Mesodermal cell (in vitro differentiated cells): ENCODE measurements around the gene ATP1A4.

Experiments used
- H3K27ac ChIP-seq: 2 replicates; pipeline ENCODE4 v1.7.0; 2013; ENCODE audit warnings: mild to moderate bottlenecking, low read depth, low read length, moderate library complexity; ENCODE audit not compliant: severe bottlenecking
- H3K36me3 ChIP-seq: 2 replicates; pipeline ENCODE4 v1.7.1; 2013; ENCODE audit warnings: mild to moderate bottlenecking, low read length, moderate library complexity; ENCODE audit not compliant: control insufficient read depth, insufficient read depth
- H3K4me1 ChIP-seq: one replicate; pipeline ENCODE4 v1.7.1; 2013; ENCODE audit warnings: mild to moderate bottlenecking, low read length; ENCODE audit not compliant: insufficient read depth, control insufficient read depth, poor library complexity, severe bottlenecking
- H3K4me3 ChIP-seq: 2 replicates; pipeline ENCODE4 v1.7.0; 2013; ENCODE audit warnings: low read length, control low read depth, mild to moderate bottlenecking; ENCODE audit not compliant: insufficient read depth, poor library complexity, severe bottlenecking; ENCODE audit errors: extremely low read depth
- H3K9me3 ChIP-seq: 2 replicates; pipeline ENCODE4 v1.7.1; 2013; ENCODE audit warnings: mild to moderate bottlenecking, low read length, moderate library complexity; ENCODE audit not compliant: control insufficient read depth
- whole genome bisulfite sequencing, 2 experiments: methylation state at CpG; one replicate each; pipeline ENCODE4 v1.1.5; 2013; ENCODE audit warnings: missing lambda C conversion rate in 2 of 2; ENCODE audit not compliant: insufficient coverage in 2 of 2; 5-methylcytosine and 5-hydroxymethylcytosine counted together

ATP1A4 gene

GRCh38 chr1:160171980-160172379 lies 20.6 kb downstream of the ATP1A4 start:
- H3K27ac ChIP-seq = no peak overlapping the region
- peaks cover 19% of the 10 kb centered on the region for H3K4me1 ChIP-seq
- no peaks in the 10 kb centered on the region for H3K36me3 ChIP-seq
- H3K4me3 ChIP-seq = no peak overlapping the region
- 23 to 34% methylated on average over 8 to 9 of the region's 9 CpGs for WGBS, 2 experiments
- no peaks in the 10 kb centered on the region for H3K9me3 ChIP-seq

- no peaks in the 10 kb centered on the region for H3K9me3 ChIP-seq
- 88 to 89% methylated on average over 1 of the region's 2 CpGs for WGBS, 2 experiments
- no peaks in the 10 kb centered on the region for H3K36me3 ChIP-seq
- peak overlapping the region; percentile 75 for H3K27ac ChIP-seq
- peaks cover 18% of the 10 kb centered on the region for H3K4me1 ChIP-seq
- H3K4me3 ChIP-seq = no peak overlapping the region
Observed at GRCh38 chr1:160177231-160177630, 25.8 kb downstream of the ATP1A4 start.

GRCh38 chr1:160177667-160178066 lies 26.3 kb downstream of the ATP1A4 start:
- Histone ChIP-seq H3K36me3 (no peaks in the 10 kb centered on the region), H3K4me1 (peaks cover 18% of the 10 kb centered on the region), H3K27ac (peak overlapping the region; percentile 75), H3K4me3 (no peak overlapping the region), H3K9me3 (no peaks in the 10 kb centered on the region)
- 100% methylated on average over 1 of the region's 1 CpG; no CpG with 5 or more reads in 1 of the 2 experiments for WGBS, 2 experiments

GRCh38 chr1:160178731-160179130 lies 27.3 kb downstream of the ATP1A4 start:
- 90 to 100% methylated on average over 1 to 2 of the region's 2 CpGs for WGBS, 2 experiments
- Histone ChIP-seq H3K27ac (no peak overlapping the region), H3K9me3 (no peaks in the 10 kb centered on the region), H3K4me1 (peaks cover 18% of the 10 kb centered on the region), H3K4me3 (no peak overlapping the region), H3K36me3 (no peaks in the 10 kb centered on the region)

- 95 to 96% methylated on average over 4 of the region's 4 CpGs for WGBS, 2 experiments
- H3K4me3 ChIP-seq = no peak overlapping the region
- no peaks in the 10 kb centered on the region for H3K36me3 ChIP-seq
- peaks cover 18% of the 10 kb centered on the region for H3K4me1 ChIP-seq
- no peaks in the 10 kb centered on the region for H3K9me3 ChIP-seq
- H3K27ac ChIP-seq = no peak overlapping the region
Observed at GRCh38 chr1:160179336-160179735, 27.9 kb downstream of the ATP1A4 start.

- H3K27ac ChIP-seq = no peak overlapping the region
- H3K9me3 ChIP-seq = no peaks in the 10 kb centered on the region
- H3K4me3 ChIP-seq = no peak overlapping the region
- peaks cover 4% of the 10 kb centered on the region for H3K4me1 ChIP-seq
- WGBS, 2 experiments = 93 to 94% methylated on average over 4 to 7 of the region's 7 CpGs
- H3K36me3 ChIP-seq = no peaks in the 10 kb centered on the region
Observed at GRCh38 chr1:160186246-160186645, 34.8 kb downstream of the ATP1A4 start.

- peaks cover 4% of the 10 kb centered on the region for H3K4me1 ChIP-seq
- 63 to 95% methylated on average over 2 of the region's 2 CpGs for WGBS, 2 experiments
- H3K27ac ChIP-seq = no peak overlapping the region
- no peak overlapping the region for H3K4me3 ChIP-seq
- H3K36me3 ChIP-seq = no peaks in the 10 kb centered on the region
- H3K9me3 ChIP-seq = no peaks in the 10 kb centered on the region
Observed at GRCh38 chr1:160186729-160187128, 35.3 kb downstream of the ATP1A4 start.

GRCh38 chr1:160187407-160187806 lies 36.0 kb downstream of the ATP1A4 start:
- 80 to 94% methylated on average over 1 to 6 of the region's 7 CpGs for WGBS, 2 experiments

GRCh38 chr1:160188341-160188740 lies 36.9 kb downstream of the ATP1A4 start:
- Histone ChIP-seq H3K27ac (no peak overlapping the region), H3K9me3 (no peaks in the 10 kb centered on the region), H3K4me1 (peaks cover 18% of the 10 kb centered on the region), H3K4me3 (no peak overlapping the region), H3K36me3 (no peaks in the 10 kb centered on the region)
- 92 to 93% methylated on average over 7 of the region's 7 CpGs for WGBS, 2 experiments

More at GRCh38 chr1:160187407-160187806, 36.0 kb downstream of the ATP1A4 start:
- Histone ChIP-seq H3K36me3 (no peaks in the 10 kb centered on the region), H3K4me3 (no peak overlapping the region), H3K27ac (no peak overlapping the region), H3K9me3 (no peaks in the 10 kb centered on the region), H3K4me1 (peaks cover 9% of the 10 kb centered on the region)

GRCh38 chr1:160189649-160190625 lies 38.5 kb downstream of the ATP1A4 start, which contains the start of gene CASQ1:
TSS of gene CASQ1 (plus strand) at chr1:160190575. CDS start at chr1:160190752, 177 bp downstream.
- no peaks in the 10 kb centered on the region for H3K9me3 ChIP-seq
- H3K4me1 ChIP-seq = peaks cover 20% of the 10 kb centered on the region
- WGBS, 2 experiments = 87 to 89% methylated on average over 8 to 10 of the region's 15 CpGs
- no peak within 1 kb of the TSS for H3K4me3 ChIP-seq
- no peak within 1 kb of the TSS for H3K27ac ChIP-seq
- H3K36me3 ChIP-seq = no peaks in the 10 kb centered on the region

- Histone ChIP-seq H3K9me3 (no peaks in the 10 kb centered on the region), H3K27ac (no peak overlapping the region), H3K36me3 (no peaks in the 10 kb centered on the region), H3K4me3 (no peak overlapping the region), H3K4me1 (peaks cover 20% of the 10 kb centered on the region)
- 89 to 100% methylated on average over 1 to 2 of the region's 3 CpGs for WGBS, 2 experiments
Observed at GRCh38 chr1:160191756-160192155, 40.4 kb downstream of the ATP1A4 start.
